Measurements from ENCODE around the gene ANKRD40. TPM values are rescaled to one million over a fixed set of nuclear protein-coding genes. Genes with fewer than 3 reads are reported as not detected.

ANKRD40 gene
- total RNA-seq, 1 donor from 2014 or later = 53.4 TPM

- Mint-ChIP-seq H3K27ac (peak overlapping the region; percentile 95), H3K4me3 (peak overlapping the region; percentile 43), H3K9me3 (no peaks in the 10 kb centered on the region), H3K36me3 (peaks cover 12% of the 10 kb centered on the region), H3K4me1 (peaks cover 64% of the 10 kb centered on the region), H3K27me3 (ENCODE audit: insufficient read depth, low read depth) (peaks cover 10% of the 10 kb centered on the region)
- peaks cover 50% of the 10 kb centered on the region for H3F3A ChIP-seq (ENCODE audit: low read depth)
- no peak overlapping the region for H3K9ac ChIP-seq
- peak overlapping the region; percentile 93 for H3K27ac ChIP-seq
- H3K4me1 ChIP-seq = peaks cover 35% of the 10 kb centered on the region
- H4K20me1 ChIP-seq (ENCODE audit: low read depth) = no peaks in the 10 kb centered on the region
- H3K79me2 ChIP-seq (ENCODE audit: low read depth) = no peaks in the 10 kb centered on the region
- peak overlapping the region; percentile 29 for H3K4me2 ChIP-seq
- no peaks in the 10 kb centered on the region for H3K27me3 ChIP-seq
- H3K4me3 ChIP-seq = no peak overlapping the region
- TF ChIP-seq CTCF (IDR thresholded peaks at IDR 0.05) = no peak
- no peak for TF ChIP-seq EZH2 (IDR thresholded peaks at IDR 0.05)
- TF ChIP-seq EZH2phosphoT487 (IDR thresholded peaks at IDR 0.05) = no peak
- H3K36me3 ChIP-seq = peaks cover 5% of the 10 kb centered on the region
- H2AFZ ChIP-seq (replicated peaks) = no peak overlapping the region
- no peaks in the 10 kb centered on the region for H3K9me3 ChIP-seq (ENCODE audit: low read depth)
- DNase-seq (ENCODE audit: low spot score) = no peak
Measured at GRCh38 chr17:50690887-50691549, 16.7 kb downstream of the ANKRD40 start.

- Histone ChIP-seq H3F3A (ENCODE audit: low read depth) (peaks cover 57% of the 10 kb centered on the region), H2AFZ (replicated peaks) (no peak overlapping the region), H3K4me1 (peaks cover 35% of the 10 kb centered on the region), H3K79me2 (ENCODE audit: low read depth) (no peaks in the 10 kb centered on the region), H3K9me3 (ENCODE audit: low read depth) (no peaks in the 10 kb centered on the region), H3K9ac (no peak overlapping the region), H4K20me1 (ENCODE audit: low read depth) (no peaks in the 10 kb centered on the region), H3K4me2 (peak overlapping the region; percentile 29), H3K4me3 (no peak overlapping the region), H3K27ac (peak overlapping the region; percentile 93), H3K36me3 (peaks cover 5% of the 10 kb centered on the region), H3K27me3 (no peaks in the 10 kb centered on the region)
- Mint-ChIP-seq H3K4me1 (peaks cover 71% of the 10 kb centered on the region), H3K27me3 (ENCODE audit: insufficient read depth, low read depth) (peaks cover 10% of the 10 kb centered on the region), H3K36me3 (peaks cover 8% of the 10 kb centered on the region), H3K4me3 (peak overlapping the region; percentile 66), H3K9me3 (no peaks in the 10 kb centered on the region), H3K27ac (peak overlapping the region; percentile 95)
- DNase-seq (ENCODE audit: low spot score) = peak; percentile 96
- TF ChIP-seq CTCF (IDR thresholded peaks at IDR 0.05) (no peak), EZH2 (IDR thresholded peaks at IDR 0.05) (no peak), EZH2phosphoT487 (IDR thresholded peaks at IDR 0.05) (no peak)
Measured at GRCh38 chr17:50689956-50690886, 17.5 kb downstream of the ANKRD40 start.

GRCh38 chr17:50689251-50689650 is 18.5 kb downstream of the ANKRD40 start:
- Mint-ChIP-seq H3K4me1 (peaks cover 74% of the 10 kb centered on the region), H3K27ac (peak overlapping the region; percentile 99)

More at GRCh38 chr17:50689251-50689650, 18.5 kb downstream of the ANKRD40 start:
- H4K20me1 ChIP-seq (ENCODE audit: low read depth) = no peaks in the 10 kb centered on the region
- TF ChIP-seq CTCF (IDR thresholded peaks at IDR 0.05) (no peak), EZH2phosphoT487 (IDR thresholded peaks at IDR 0.05) (no peak), EZH2 (IDR thresholded peaks at IDR 0.05) (no peak)
- H3K9ac ChIP-seq = no peak overlapping the region
- peak; percentile 54 for DNase-seq (ENCODE audit: low spot score)
- no peaks in the 10 kb centered on the region for H3K9me3 Mint-ChIP-seq
- H3K4me3 ChIP-seq = no peak overlapping the region
- peaks cover 10% of the 10 kb centered on the region for H3K27me3 Mint-ChIP-seq (ENCODE audit: insufficient read depth, low read depth)
- H3K36me3 Mint-ChIP-seq = peaks cover 5% of the 10 kb centered on the region
- H2AFZ ChIP-seq (replicated peaks) = no peak overlapping the region
- H3K4me3 Mint-ChIP-seq = peak overlapping the region; percentile 77
- H3F3A ChIP-seq (ENCODE audit: low read depth) = peaks cover 62% of the 10 kb centered on the region
- no peaks in the 10 kb centered on the region for H3K79me2 ChIP-seq (ENCODE audit: low read depth)
- no peak overlapping the region for H3K27ac ChIP-seq
- no peaks in the 10 kb centered on the region for H3K27me3 ChIP-seq
- no peaks in the 10 kb centered on the region for H3K9me3 ChIP-seq (ENCODE audit: low read depth)
- peak overlapping the region; percentile 29 for H3K4me2 ChIP-seq
- H3K36me3 ChIP-seq = peaks cover under 1% of the 10 kb centered on the region
- peaks cover 42% of the 10 kb centered on the region for H3K4me1 ChIP-seq
